HG03558 (cell line): ENCODE results near the gene ZNF74.
"Not testable (repeated sequence)": the region's sequence is repeated elsewhere in the genome, so short reads cannot be mapped to it uniquely, and the experiment has no call there.

ENCODE experiments used
- ATAC-seq: cut with Tn5 transposase; IDR thresholded peaks from one replicate; pipeline ENCODE4 v1.9.1; 2021; ENCODE audit warnings: moderate number of reproducible peaks; ENCODE audit not compliant: unreplicated experiment; ENCODE audit errors: extremely low read depth

Gene ZNF74

DNA sequence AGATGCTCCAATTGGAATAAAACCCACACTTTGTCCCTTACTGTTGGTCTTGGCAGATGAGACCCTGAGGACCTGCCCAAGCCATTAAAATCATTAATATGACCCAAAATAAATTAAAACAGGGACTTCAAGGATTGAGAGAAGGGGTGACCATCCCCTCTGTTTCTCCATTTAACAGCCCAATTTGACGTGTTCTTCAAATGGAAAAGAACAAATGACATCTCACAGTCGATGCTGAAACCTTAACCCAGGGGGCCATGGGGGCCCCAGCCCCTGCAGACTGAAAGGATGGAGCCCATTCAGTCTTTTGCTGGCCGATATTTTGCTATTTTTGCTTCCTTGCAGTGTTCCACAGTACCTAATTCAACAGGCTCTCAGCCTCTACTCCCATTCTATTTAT, 20.5 kb downstream of the ZNF74 start:
- no peak for ATAC-seq

DNA sequence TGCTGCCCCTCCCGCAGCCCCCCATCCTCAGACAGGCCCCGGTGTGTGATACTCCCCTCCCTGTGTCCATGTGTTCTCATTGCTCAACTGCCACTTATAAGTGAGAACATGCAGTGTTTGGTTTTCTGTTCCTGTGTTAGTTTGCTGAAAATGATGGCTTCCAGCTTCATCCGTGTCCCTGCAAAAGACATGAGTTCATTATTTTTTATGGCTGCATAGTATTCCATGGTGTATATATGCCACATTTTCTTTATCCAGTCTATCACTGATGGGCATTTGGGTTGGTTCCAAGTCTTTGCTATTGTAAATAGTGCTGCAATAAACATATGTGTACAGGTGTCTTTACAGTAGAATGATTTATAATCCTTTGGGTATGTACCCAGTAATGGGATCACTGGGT, 21.3 kb downstream of the ZNF74 start:
- ATAC-seq = not testable (repeated sequence)

DNA sequence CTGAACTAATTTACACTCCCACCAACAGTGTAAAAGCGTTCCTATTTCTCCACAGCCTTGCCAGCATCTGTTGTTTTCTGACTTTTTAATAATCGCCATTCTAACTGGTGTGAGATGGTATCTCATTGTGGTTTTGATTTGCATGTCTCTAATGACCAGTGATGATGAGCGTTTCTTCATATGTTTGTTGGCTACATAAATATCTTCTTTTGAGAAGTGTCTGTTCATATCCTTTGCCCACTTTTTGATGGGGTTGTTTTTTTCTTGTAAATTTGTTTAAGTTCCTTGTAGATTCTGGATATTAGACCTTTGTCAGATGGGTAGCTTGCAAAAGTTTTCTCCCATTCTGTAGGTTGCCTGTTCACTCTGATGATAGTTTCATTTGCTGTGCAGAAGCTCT, 21.7 kb downstream of the ZNF74 start:
- ATAC-seq = not testable (repeated sequence)

DNA sequence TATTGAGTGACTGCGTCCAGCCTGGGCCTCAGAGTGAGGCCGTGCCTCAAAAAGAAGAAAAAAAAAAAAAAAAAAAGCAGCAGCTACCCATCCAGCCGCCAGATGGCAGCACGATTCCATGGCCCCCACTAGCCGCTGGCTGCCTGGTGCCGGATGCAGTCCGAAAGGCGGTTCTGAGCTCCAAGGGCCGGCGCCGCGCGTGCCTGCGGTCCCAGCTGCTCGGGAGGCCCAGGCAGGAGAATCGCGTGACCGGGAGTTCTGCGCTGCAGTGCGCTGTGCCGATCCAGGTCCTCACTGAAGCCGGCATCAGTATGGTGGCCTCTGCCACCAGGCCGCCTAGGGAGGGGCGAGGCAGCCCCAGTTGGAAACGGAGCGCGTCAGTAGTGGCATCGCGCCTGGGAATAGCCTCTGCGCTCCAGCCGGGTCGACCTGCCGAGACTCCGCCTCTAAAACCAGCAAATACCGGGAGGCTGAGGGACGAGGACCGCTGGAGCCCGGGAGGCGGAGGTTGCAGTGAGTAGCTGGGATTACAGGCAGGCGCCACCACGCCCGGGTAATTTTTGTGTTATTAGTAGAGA, 24.3 kb downstream of the ZNF74 start:
- ATAC-seq = no peak

DNA sequence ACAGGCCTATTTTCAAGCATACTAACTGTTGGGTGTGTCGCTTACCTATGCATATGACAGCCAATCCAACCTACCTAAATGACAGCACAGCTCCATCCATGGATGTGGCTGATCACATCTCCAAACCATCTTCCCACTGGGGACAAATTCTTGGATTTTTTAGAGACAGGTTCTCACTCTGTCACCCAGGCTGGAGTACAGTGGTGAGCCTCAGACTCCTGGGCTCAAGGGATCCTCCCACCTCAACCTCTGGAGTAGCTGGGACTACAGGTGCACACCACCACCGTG, 25.7 kb downstream of the ZNF74 start:
- no peak for ATAC-seq

DNA sequence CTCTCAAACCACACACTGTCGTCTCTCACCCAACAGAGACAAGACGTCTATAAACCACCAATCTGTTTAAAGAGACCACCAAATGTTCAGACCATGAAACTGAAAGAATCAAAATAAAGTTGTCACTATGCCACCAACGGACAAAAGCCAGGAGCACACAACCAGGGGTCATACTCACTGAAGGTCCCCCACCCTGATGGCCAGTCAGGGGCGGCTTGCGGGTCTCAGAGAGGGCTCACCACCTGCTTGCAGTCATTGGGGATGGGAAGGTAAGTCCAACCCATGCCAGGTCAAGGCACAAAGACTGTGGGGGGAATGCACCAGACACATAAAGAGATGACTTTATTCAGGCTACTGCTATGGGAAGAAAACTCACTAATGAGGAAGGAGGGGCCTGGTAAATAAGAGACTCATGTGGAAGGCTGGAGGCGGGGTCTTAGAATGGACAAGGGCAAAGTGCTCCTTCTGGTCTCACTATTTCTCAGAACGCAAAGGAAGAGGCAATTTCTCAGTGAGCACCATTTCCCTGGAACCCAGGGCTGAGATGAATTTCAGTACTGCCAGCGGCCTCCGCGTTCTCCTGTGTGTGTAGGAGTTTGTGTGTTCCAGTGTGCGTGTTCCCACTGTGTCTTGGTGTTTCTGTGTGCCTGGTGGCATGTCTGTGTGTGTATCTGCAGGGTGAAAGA, 26.3 kb downstream of the ZNF74 start:
- no peak for ATAC-seq

DNA sequence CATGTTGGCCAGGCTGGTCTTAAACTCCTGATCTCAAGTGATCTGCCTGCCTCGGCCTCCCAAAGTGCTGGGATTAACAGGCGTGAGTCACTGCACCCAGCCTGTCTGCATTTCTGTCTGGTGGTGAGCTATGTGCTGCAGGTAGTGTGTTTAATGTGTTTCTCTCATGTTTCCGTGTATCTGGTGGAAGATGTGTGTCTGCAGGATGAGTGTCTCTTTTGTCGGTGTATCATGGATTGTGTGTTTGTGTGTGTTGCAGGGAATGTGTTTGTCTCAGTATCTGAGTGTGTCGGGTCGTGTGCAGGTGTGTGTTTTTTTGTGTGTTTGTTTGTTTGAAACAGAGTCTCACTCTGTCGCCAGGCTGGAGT, 27.5 kb downstream of the ZNF74 start:
- no peak for ATAC-seq

DNA sequence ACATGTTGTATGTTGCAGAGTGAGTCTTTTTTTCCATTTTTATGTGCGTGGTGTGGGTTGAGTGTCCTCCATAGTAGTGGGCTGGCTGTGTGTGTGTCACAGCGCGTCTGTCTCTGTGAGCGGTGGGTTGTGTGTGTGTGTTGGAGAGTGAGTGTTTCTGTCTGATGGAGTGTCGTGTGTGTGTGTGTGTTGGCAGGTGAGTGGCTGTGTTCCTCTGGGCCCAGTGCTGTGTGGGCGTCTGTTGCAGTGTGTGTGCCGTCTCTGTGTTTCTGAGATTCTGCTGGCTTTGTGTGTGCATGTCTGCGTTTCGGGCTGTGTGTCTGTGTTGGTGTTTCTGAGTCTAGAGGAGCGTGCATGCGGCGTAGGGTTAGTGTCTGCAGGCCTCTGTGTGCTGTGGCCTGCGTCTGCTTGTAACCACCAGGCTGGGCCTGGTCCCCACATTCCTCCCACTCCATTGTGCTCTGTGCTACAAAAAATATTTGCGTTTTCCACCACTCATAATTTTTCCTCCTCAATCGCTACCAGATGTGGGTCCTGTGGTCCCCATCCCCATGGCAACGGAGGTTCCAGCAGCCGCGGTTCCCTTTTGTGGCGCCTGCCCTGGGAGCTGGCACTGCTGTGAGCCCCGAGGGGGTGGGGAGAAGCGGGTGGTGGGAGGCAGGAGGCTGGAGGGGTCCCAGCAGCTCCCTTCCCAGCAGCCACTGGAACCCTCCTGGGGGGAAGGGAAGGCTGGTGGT, 28.5 kb downstream of the ZNF74 start:
- ATAC-seq = no peak

DNA sequence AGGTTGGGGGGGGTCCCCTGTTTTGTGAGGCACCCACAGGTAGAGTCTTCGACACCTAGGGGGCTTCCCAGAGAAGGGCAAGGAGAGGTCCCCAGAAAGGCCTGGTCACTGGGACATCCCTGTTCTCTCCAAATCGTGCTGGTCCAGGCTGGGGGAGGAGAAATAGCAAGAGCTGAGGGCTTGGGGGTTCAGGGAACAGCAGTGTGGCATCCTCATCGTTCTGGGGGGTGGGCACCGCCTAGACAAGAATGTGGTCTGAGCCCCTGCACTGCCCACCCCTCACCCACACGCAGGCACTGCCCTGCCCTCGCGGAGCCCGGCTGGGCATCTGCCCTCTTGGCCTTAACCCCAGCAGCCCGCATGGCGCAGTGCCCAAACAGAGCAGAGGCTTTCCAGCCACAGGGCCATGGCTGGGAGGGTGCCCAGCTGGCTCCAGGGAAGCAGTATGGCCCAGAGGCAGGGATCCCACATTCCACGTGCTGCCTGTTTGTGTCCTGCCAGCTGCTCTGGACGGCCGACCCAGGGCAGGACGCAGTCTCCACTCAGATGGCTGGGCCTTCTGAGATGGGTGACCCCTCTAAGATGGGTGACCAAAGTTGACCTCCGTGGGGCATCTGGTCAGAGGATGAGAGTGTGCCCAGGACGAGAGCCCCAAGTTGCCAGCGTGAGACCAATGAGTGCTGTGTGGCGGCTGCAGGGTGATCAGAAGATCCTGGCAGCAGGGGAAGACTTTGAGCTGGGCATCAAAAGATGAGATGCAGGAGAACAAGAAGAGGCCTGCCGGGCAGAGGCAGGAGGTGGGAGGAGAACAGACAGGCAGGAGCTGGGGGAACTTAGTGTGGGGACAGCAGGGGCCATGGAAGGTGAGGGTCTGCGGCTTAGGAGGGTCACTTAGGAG, 29.3 kb downstream of the ZNF74 start:
- ATAC-seq = no peak

DNA sequence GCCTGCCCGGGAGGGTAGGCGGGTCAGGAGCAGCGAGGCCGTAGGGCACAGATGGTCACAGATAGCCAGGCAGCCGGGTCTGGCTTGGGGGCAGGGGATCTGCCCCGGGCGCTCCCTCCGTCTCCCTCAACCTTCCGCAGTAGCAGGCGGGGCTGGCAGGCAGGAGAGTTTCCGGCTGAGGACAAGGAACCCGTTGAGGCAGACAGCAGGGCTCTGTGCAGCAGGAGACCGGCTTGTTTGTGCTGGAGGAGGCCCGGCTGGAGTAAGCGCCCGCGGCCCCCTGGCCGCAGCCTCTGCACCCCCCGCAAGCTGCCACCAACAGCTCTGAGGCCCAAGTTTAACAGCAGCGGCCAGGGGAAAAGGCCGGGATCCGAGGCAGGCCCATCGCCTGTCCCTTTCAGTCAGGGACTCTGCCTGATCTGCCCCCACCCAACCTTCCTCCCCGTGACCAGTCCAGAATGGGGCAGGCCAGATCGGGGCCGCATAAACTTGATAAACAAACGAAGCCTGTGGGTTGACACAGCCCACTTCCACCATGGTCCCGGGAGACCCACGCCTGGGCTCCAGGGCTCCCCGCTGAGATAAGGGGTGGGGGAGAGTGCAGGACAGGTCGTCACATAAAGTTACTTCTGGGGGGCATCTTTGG, 30.1 kb downstream of the ZNF74 start:
- no peak for ATAC-seq

DNA sequence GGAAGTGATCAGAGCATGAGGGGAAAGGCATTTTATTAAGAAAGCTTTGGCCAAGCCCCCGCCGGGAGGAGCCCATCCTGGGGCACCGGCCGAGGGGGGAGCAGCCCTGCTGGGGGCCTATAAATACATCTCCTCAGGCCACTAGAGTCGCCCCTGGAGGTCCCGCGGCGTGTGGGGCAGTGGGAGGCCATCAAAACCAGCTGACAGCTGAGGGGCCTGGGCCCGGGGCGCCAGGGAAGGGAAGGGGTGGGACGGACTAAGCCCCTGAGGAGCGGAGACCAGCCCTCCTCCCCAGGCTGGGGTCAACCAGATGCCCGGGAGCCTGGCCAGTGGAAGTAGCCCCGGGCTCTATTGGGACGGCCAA, 30.6 kb downstream of the ZNF74 start:
- ATAC-seq = no peak

DNA sequence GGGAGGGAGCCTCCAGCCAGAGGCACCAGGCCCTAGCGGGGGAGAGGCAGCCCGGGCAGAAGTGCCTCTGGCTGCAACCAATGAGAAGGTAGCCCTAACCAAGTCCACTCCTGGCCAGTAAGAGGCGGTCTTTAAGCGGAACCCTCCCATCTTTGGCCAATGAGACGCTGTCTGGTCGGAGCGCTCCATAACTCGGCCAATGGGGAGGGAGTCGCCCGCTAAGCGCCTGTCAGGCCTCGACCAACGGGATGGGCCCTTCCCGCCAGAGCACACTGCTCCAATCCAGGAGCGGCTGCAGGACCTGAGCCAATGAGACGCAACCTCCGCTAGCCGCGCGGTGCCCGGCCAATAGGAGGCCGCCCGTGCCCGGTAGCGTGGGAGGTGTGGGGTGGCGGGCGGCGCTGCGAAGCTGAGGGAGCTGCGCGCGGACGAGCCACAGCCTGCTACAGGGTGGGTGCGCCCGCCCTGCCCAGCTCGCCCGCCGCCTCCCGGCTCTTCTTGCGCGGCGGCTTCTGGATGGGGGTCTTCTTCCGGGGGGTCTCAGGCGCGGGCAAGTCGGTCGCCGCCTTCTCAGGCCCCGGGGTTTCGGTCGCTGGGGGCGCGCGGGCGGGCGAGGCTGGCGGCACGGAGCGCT, 31.1 kb downstream of the ZNF74 start:
- no peak for ATAC-seq

DNA sequence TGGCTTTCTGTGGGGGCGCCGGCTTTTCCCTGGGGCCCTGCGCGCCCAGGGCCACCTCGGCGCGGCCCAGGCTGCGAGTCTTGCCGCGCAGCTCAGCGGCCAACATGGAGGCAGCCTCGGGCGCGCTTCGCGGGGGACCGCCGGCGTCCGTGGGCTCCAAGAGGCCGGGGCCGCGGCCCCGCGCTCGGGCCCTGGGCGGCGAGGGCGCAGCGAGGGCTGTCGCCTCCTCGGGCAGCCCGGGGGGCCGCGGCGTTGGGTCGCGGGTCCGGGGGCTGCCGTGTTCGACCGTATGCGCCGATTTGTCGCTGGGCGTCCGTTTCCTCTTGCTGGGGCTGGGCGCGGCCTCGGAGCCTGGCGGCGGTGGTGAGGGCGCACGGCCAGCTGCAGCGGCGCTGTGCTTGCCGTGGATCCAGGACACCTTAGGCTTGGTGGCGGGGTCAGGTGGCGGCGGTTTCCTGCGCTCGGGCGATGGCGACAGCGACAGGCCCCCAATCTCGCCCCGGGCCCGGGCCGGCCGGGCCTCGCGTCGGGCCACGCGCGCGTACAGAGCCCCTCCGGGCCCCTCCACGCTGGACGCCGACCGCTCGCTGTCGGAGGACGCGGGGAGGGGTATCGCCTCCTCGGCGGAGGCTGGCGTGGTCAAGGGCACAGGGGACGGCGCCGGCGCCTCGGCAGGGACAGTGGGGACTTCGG, 31.8 kb downstream of the ZNF74 start:
- ATAC-seq = no peak

DNA sequence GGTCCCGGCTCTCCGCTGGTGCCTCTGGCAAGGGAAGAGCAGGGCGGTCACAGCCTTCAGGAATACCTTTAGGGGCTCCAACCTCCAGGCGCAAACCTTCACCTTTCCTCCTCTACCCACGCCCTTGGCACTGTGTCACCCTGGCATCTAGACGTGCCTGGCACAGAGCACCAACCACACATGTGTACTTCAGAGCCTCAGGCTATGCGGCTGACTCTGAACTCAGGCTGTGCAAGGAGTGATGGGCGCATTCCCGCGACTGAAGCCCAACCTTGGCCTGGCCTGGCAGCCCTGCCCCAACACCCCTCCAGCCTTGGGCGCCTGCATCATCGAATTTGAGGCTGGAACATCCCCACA, 32.3 kb downstream of the ZNF74 start:
- no peak for ATAC-seq

DNA sequence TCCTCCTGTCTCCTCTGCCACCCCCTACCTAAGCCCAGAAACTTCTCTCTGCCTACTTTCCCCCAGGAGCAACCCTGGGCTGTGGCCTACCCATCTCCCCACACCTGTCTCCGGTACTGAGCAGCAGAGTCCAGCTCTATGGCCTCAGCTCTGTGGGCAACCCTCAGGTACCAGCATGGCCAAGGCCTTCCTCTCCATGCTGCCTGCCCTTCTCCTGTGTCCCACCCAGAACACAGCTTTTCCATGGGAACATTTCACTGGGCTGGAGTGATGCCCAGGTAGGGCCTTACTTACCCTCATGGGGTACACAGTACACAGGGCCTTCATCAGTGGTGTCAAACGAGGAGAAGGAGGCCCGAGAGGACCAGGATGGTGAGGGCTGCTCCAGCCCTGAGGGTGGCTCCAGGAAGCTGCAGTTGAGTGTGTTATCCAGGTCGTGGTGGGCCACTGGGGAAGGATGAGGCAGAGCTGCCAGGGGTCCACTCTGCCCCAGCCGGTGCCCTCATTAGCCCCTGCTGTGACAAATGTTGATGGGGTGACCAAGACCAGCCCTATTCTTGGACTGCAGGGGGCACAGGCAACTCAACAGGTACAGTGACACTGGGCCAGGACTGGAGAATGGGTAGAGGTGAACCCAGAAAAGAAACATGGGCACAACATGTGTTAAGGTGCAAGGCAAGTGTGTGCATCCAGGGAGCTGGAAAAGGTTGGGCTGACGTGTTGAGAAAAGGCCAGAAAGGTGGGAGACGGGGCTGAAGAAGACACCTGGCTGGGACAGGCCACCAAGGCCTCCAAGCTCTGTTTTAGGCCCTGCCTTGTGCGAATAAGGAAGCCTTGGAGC, 33.4 kb downstream of the ZNF74 start:
- ATAC-seq = no peak

DNA sequence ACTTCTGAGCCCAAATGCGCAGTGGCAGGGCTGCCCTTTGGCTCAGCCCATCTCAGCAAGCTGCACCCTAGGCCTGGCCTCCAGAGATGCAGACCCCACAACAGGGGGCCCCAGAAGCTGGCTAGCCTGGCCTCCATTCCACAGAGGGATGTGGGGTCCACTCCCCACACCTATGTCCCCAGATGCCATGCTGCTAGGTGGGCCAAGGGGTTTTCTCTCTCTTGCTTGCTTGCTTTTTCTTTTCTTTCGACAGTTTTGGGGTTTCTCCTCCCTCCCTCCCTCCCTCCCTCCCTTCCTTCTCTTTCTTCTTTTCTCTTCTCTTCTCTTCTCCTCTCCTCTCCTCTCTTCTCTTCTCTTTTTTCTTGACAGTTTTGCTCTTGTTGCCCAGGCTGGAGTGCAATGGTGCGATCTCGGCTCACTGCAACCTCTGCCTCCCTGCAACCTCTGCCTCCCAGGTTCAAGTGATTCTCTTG, 34.0 kb downstream of the ZNF74 start:
- ATAC-seq = no peak

DNA sequence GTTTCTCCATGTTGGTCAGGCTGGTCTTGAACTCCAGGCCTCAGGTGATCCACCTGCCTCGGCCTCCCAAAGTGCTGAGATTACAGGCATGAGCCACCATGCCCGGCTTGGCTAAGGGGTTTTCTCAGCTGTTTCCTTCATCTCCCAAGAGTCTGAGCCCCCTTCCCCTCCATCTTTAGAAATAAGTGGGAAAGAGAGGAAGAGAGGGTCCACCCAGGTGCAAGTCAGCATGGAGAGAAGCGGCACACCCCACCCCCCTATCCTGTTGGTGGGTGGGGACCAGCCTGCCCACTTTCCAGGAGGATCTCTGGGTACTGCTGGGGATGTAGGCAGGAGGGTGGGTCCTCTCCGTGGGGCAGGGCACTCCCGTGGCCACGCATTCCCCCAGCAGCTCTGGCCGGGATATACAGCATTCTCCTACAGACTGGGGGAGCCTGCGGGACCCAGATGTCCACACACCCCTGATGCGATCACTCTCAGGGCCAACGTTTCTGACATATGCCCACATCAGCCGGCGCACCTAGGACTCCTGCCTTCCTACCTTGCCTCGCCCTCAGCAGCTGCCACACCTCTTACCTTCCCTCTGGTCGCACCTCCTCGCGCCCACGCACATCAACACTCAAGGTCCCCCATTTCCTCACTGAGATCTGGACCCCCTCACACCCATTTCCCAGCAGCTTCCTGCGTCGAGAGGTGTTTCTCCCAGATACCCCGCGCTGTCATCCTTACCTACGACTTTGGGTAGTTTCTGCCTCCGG, 34.7 kb downstream of the ZNF74 start:
- ATAC-seq = no peak
